Neuronal stem cell (in vitro differentiated cells): ENCODE data around the gene PRTG.
"Not testable (repeated sequence)": the region's sequence is repeated elsewhere in the genome, so short reads cannot be mapped to it uniquely, and the experiment has no call there.

Experiments used
- DNase-seq: peaks from one replicate; pipeline ENCODE4 v3.0.0-alpha.2; 2013; ENCODE audit warnings: low spot score
- H2AFZ ChIP-seq: one replicate; pipeline ENCODE4 v1.6.1; 2013; ENCODE audit warnings: mild to moderate bottlenecking, low read length, inconsistent platforms
- H2AK5ac ChIP-seq: 2 replicates; pipeline ENCODE4 v1.6.1; 2013; ENCODE audit warnings: low read depth, mild to moderate bottlenecking, inconsistent platforms, low read length, moderate library complexity, mixed read lengths
- H2BK120ac ChIP-seq: 2 replicates; pipeline ENCODE4 v1.6.1; 2013; ENCODE audit warnings: low read depth, mild to moderate bottlenecking, inconsistent platforms, low read length, moderate library complexity, mixed read lengths
- H2BK12ac ChIP-seq: one replicate; pipeline ENCODE4 v1.6.1; 2013; ENCODE audit warnings: low read length, inconsistent platforms
- H2BK15ac ChIP-seq: 2 replicates; pipeline ENCODE4 v1.6.1; 2013; ENCODE audit warnings: mild to moderate bottlenecking, low read length, inconsistent platforms, mixed read lengths
- H2BK5ac ChIP-seq: one replicate; pipeline ENCODE4 v1.6.1; 2013; ENCODE audit warnings: inconsistent platforms, mild to moderate bottlenecking, low read length, moderate library complexity
- H3K14ac ChIP-seq: one replicate; pipeline ENCODE4 v1.6.1; 2013; ENCODE audit warnings: low read length, inconsistent platforms
- H3K18ac ChIP-seq: 2 replicates; pipeline ENCODE4 v1.6.1; 2013; ENCODE audit warnings: low read length, inconsistent platforms
- H3K23ac ChIP-seq: 2 replicates; pipeline ENCODE4 v1.6.1; 2013; ENCODE audit warnings: low read depth, mild to moderate bottlenecking, mixed read lengths, low read length, inconsistent platforms; ENCODE audit not compliant: poor library complexity
- H3K27ac ChIP-seq: replicated peaks from 3 replicates; pipeline ENCODE4 v1.5.1; 2013; ENCODE audit warnings: low read length, inconsistent platforms
- H3K27me3 ChIP-seq, 3 experiments: 2 replicates each; pipeline ENCODE4 v1.6.1; 2013; ENCODE audit warnings: low read length in 3 of 3, mild to moderate bottlenecking in 2 of 3, inconsistent platforms in 1 of 3, low read depth in 1 of 3, mixed read lengths in 1 of 3, moderate library complexity in 1 of 3; ENCODE audit not compliant: control insufficient read depth in 3 of 3, insufficient read depth in 3 of 3
- H3K36me3 ChIP-seq, 2 donors: replicated peaks in 1 of 2; 2 replicates each; pipeline ENCODE4 v1.6.1; 2013; ENCODE audit warnings: low read length in 2 of 2; ENCODE audit not compliant: control insufficient read depth in 2 of 2, insufficient read depth in 2 of 2
- H3K4ac ChIP-seq: 2 replicates; pipeline ENCODE4 v1.6.1; 2013; ENCODE audit warnings: inconsistent platforms, mild to moderate bottlenecking, low read length, moderate library complexity
- H3K4me1 ChIP-seq, 2 donors: 1 replicate in 1 of 2; 2 replicates in 1 of 2; pipeline ENCODE4 v1.6.1; 2013; ENCODE audit warnings: low read length in 2 of 2, low read depth in 1 of 2; ENCODE audit not compliant: control insufficient read depth in 2 of 2, insufficient read depth in 1 of 2
- H3K4me2 ChIP-seq: one replicate; pipeline ENCODE4 v1.6.1; 2013; ENCODE audit warnings: mild to moderate bottlenecking, low read length, inconsistent platforms; ENCODE audit not compliant: insufficient read depth, poor library complexity, severe bottlenecking
- H3K4me3 ChIP-seq, 2 donors: 2 replicates each; pipeline ENCODE4 v1.5.1; 2013; ENCODE audit warnings: low read length in 2 of 2, mild to moderate bottlenecking in 2 of 2, inconsistent platforms in 1 of 2, moderate library complexity in 1 of 2
- H3K79me1 ChIP-seq: one replicate; pipeline ENCODE4 v1.6.1; 2013; ENCODE audit warnings: low read depth, mild to moderate bottlenecking, inconsistent platforms, low read length, moderate library complexity
- H3K9ac ChIP-seq: one replicate; pipeline ENCODE4 v1.6.1; 2013; ENCODE audit warnings: mild to moderate bottlenecking, low read depth, low read length, inconsistent platforms; ENCODE audit not compliant: poor library complexity
- H3K9me3 ChIP-seq, 2 donors: replicated peaks in 1 of 2; 2 replicates each; pipeline versions ENCODE3 to v1.6.1; 2013; ENCODE audit warnings: low read length in 2 of 2, mild to moderate bottlenecking in 2 of 2, inconsistent platforms in 1 of 2, low read depth in 1 of 2, mixed read lengths in 1 of 2, moderate library complexity in 1 of 2; ENCODE audit not compliant: control insufficient read depth in 2 of 2, insufficient read depth in 1 of 2
- H4K8ac ChIP-seq: one replicate; pipeline ENCODE4 v1.6.1; 2013; ENCODE audit warnings: low read depth, mild to moderate bottlenecking, inconsistent platforms, low read length, moderate library complexity
- H4K91ac ChIP-seq: one replicate; pipeline ENCODE4 v1.6.1; 2013; ENCODE audit warnings: low read length, low read depth, mild to moderate bottlenecking, inconsistent platforms; ENCODE audit not compliant: poor library complexity
- WGBS, 2 donors: extraction: QIAGEN DNeasy Blood & Tissue Kit; methylation state at CpG; one replicate each; pipeline ENCODE4 v1.1.7; 2013; ENCODE audit warnings: missing lambda C conversion rate in 2 of 2, mixed read lengths in 1 of 2; ENCODE audit not compliant: insufficient read length in 2 of 2, insufficient replicate concordance in 1 of 2; ENCODE audit errors: extremely low coverage in 2 of 2; 5-methylcytosine and 5-hydroxymethylcytosine counted together

The PRTG gene

GRCh38 chr15:55696221-55696620, 46.7 kb downstream of the PRTG start:
- Histone ChIP-seq H2BK12ac (no peak overlapping the region), H3K18ac (no peak overlapping the region), H3K4ac (no peak overlapping the region), H2BK120ac (no peak overlapping the region), H2BK5ac (no peak overlapping the region), H3K79me1 (peaks cover 6% of the 10 kb centered on the region), H2AFZ (no peak overlapping the region), H4K8ac (no peak overlapping the region), H3K36me3 (peaks cover 4 to 100% of the 10 kb centered on the region in 2 donors), H4K91ac (no peak overlapping the region), H3K4me1 (peaks cover 10 to 16% of the 10 kb centered on the region in 2 donors), H3K9me3 (peaks cover 0 to 7% of the 10 kb centered on the region in 2 donors), H2BK15ac (no peak overlapping the region), H3K27me3 (no peaks in the 10 kb centered on the region), H3K4me3 (no peak overlapping the region), H3K23ac (no peak overlapping the region), H3K27ac (peak overlapping the region; percentile 30), H3K4me2 (no peak overlapping the region), H3K9ac (no peak overlapping the region), H3K14ac (no peak overlapping the region), H2AK5ac (no peak overlapping the region)
- whole genome bisulfite sequencing, 2 donors: no CpG with 5 or more reads among the region's 3 CpGs
- no peak for DNase-seq

- peaks cover 10 to 16% of the 10 kb centered on the region in 2 donors for H3K4me1 ChIP-seq
- peaks cover 6% of the 10 kb centered on the region for H3K79me1 ChIP-seq
- no peaks in the 10 kb centered on the region for H3K27me3 ChIP-seq
- H4K91ac ChIP-seq: no peak overlapping the region
- no peak overlapping the region for H2BK15ac ChIP-seq
- no peak overlapping the region for H3K4ac ChIP-seq
- H2BK12ac ChIP-seq: no peak overlapping the region
- H2BK5ac ChIP-seq: no peak overlapping the region
- peak overlapping the region; percentile 49 for H3K27ac ChIP-seq
- H3K36me3 ChIP-seq: peaks cover 4 to 100% of the 10 kb centered on the region in 2 donors
- H3K9ac ChIP-seq: no peak overlapping the region
- no CpG with 5 or more reads among the region's 8 CpGs for WGBS, 2 donors
- no peak overlapping the region for H2AK5ac ChIP-seq
- no peak overlapping the region for H2BK120ac ChIP-seq
- H3K23ac ChIP-seq: no peak overlapping the region
- no peak overlapping the region for H4K8ac ChIP-seq
- no peak overlapping the region for H3K14ac ChIP-seq
- H3K9me3 ChIP-seq: peaks cover 0 to under 1% of the 10 kb centered on the region in 2 donors
- no peak for DNase-seq
- no peak overlapping the region for H3K4me2 ChIP-seq
- no peak overlapping the region for H3K18ac ChIP-seq
- no peak overlapping the region for H3K4me3 ChIP-seq
- no peak overlapping the region for H2AFZ ChIP-seq
These were observed 47.5 kb downstream of the PRTG start for GRCh38 chr15:55695432-55695831.

- H3K4me2 ChIP-seq: peak overlapping the region; percentile 2
- no peak overlapping the region for H2BK15ac ChIP-seq
- no peak overlapping the region for H3K23ac ChIP-seq
- H2BK12ac ChIP-seq: no peak overlapping the region
- WGBS, 2 donors: no CpG with 5 or more reads among the region's 4 CpGs
- no peak overlapping the region for H4K91ac ChIP-seq
- no peaks in the 10 kb centered on the region for H3K9me3 ChIP-seq
- no peak overlapping the region for H3K18ac ChIP-seq
- H3K4me1 ChIP-seq: peaks cover 10 to 16% of the 10 kb centered on the region in 2 donors
- peaks cover 6% of the 10 kb centered on the region for H3K79me1 ChIP-seq
- no peak overlapping the region for H2BK120ac ChIP-seq
- H3K4ac ChIP-seq: no peak overlapping the region
- H3K4me3 ChIP-seq: no peak overlapping the region
- H3K27me3 ChIP-seq: no peaks in the 10 kb centered on the region
- no peak overlapping the region for H2AK5ac ChIP-seq
- H3K9ac ChIP-seq: no peak overlapping the region
- peaks cover 4 to 100% of the 10 kb centered on the region in 2 donors for H3K36me3 ChIP-seq
- H3K27ac ChIP-seq: no peak overlapping the region
- DNase-seq: no peak
- H4K8ac ChIP-seq: no peak overlapping the region
- H2AFZ ChIP-seq: no peak overlapping the region
- H2BK5ac ChIP-seq: no peak overlapping the region
- no peak overlapping the region for H3K14ac ChIP-seq
These were observed 48.3 kb downstream of the PRTG start for GRCh38 chr15:55694652-55695150.

GRCh38 chr15:55693116-55693515, 49.8 kb downstream of the PRTG start:
- not testable (repeated sequence) for H3K4me2 ChIP-seq, H2AFZ ChIP-seq, H2BK5ac ChIP-seq, H2BK120ac ChIP-seq, H3K18ac ChIP-seq, H4K8ac ChIP-seq, H3K27me3 ChIP-seq, H3K9ac ChIP-seq, H2BK12ac ChIP-seq, H3K23ac ChIP-seq, H3K4me3 ChIP-seq, DNase-seq, H2AK5ac ChIP-seq, H3K4ac ChIP-seq, H3K79me1 ChIP-seq, H3K9me3 ChIP-seq, H3K27ac ChIP-seq, H4K91ac ChIP-seq, H2BK15ac ChIP-seq, H3K14ac ChIP-seq
- no CpG with 5 or more reads among the region's 14 CpGs for whole genome bisulfite sequencing, 2 donors
- Histone ChIP-seq H3K4me1 (peaks cover 16 to 23% of the 10 kb centered on the region in 2 donors), H3K36me3 (peaks cover 2 to 98% of the 10 kb centered on the region in 2 donors)
